ENCODE data around the gene PTPRO. TPM values are rescaled to one million over a fixed set of nuclear protein-coding genes. Genes with fewer than 3 reads are reported as not detected.
A peak's percentile ranks its signal among the peaks of the same experiment; 100 is the strongest.

The PTPRO gene
- polyA plus RNA-seq, 1 experiment: 0.10 TPM

GRCh38 chr12:15620741-15621539, 298.6 kb downstream of the PTPRO start:
- no peak for DNase-seq (ENCODE audit: low read depth, low spot score)

GRCh38 chr12:15625075-15625474, 302.8 kb downstream of the PTPRO start:
- DNase-seq (ENCODE audit: low read depth, low spot score): no peak
- CTCF ChIA-PET: interaction anchor here (0.8 kb wide), 1 partner anchor 35 kb away, joined by 3 read pairs; no protein-coding TSS in a partner anchor
- POLR2A ChIA-PET: no interaction called here
- Histone ChIP-seq H3K4me3 (ENCODE audit: low read depth, low read length) (no peak overlapping the region), H3K27ac (ENCODE audit: low read depth, low read length) (no peak overlapping the region), H3K9me3 (ENCODE audit: control insufficient read depth, insufficient read depth, low read length) (no peaks in the 10 kb centered on the region), H3K27me3 (ENCODE audit: control insufficient read depth, insufficient read depth, low read length) (no peaks in the 10 kb centered on the region)
- no peak for TF ChIP-seq CTCF (IDR thresholded peaks at IDR 0.05; ENCODE audit: low read depth, low read length)

More at GRCh38 chr12:15620741-15621539, 298.6 kb downstream of the PTPRO start:
- CTCF ChIA-PET: interaction anchor here (1.3 kb wide), 1 partner anchor 31 kb away, joined by 5 read pairs; no protein-coding TSS in a partner anchor
- Histone ChIP-seq H3K27me3 (ENCODE audit: control insufficient read depth, insufficient read depth, low read length) (no peaks in the 10 kb centered on the region), H3K4me3 (ENCODE audit: low read depth, low read length) (no peak overlapping the region), H3K27ac (ENCODE audit: low read depth, low read length) (no peak overlapping the region), H3K9me3 (ENCODE audit: control insufficient read depth, insufficient read depth, low read length) (peaks cover 2% of the 10 kb centered on the region; the same call in 1 of the 2 replicates)
- POLR2A ChIA-PET: no interaction called here
- TF ChIP-seq CTCF (IDR thresholded peaks at IDR 0.05; ENCODE audit: low read depth, low read length): no peak

GRCh38 chr12:15627995-15628945, 306.0 kb downstream of the PTPRO start:
- Histone ChIP-seq H3K27ac (ENCODE audit: low read depth, low read length) (peak overlapping the region; percentile 88), H3K27me3 (ENCODE audit: control insufficient read depth, insufficient read depth, low read length) (no peaks in the 10 kb centered on the region), H3K9me3 (ENCODE audit: control insufficient read depth, insufficient read depth, low read length) (no peaks in the 10 kb centered on the region), H3K4me3 (ENCODE audit: low read depth, low read length) (no peak overlapping the region)
- no peak for DNase-seq (ENCODE audit: low read depth, low spot score)
- no peak for TF ChIP-seq CTCF (IDR thresholded peaks at IDR 0.05; ENCODE audit: low read depth, low read length)
- CTCF ChIA-PET: interaction anchor here (1.2 to 2.2 kb wide), 4 partner anchors 11 to 229 kb away, joined by 4 to 11 read pairs (median 5); no protein-coding TSS in a partner anchor
- POLR2A ChIA-PET: interaction anchor here (1.3 to 2.0 kb wide), 2 partner anchors 17 to 161 kb away, joined by 3 to 4 read pairs; partner anchors contain the start of gene EPS8

GRCh38 chr12:15629108-15629507, 306.8 kb downstream of the PTPRO start:
- no peak for TF ChIP-seq CTCF (IDR thresholded peaks at IDR 0.05; ENCODE audit: low read depth, low read length)
- ChIA-PET CTCF (no interaction called here), POLR2A (interaction anchor here (1.3 to 2.0 kb wide), 2 partner anchors 16 to 160 kb away, joined by 3 to 4 read pairs; partner anchors contain the start of gene EPS8)
- Histone ChIP-seq H3K4me3 (ENCODE audit: low read depth, low read length) (no peak overlapping the region), H3K27ac (ENCODE audit: low read depth, low read length) (peak overlapping the region; percentile 94), H3K9me3 (ENCODE audit: control insufficient read depth, insufficient read depth, low read length) (no peaks in the 10 kb centered on the region), H3K27me3 (ENCODE audit: control insufficient read depth, insufficient read depth, low read length) (no peaks in the 10 kb centered on the region)
- DNase-seq (ENCODE audit: low read depth, low spot score): peak; percentile 81

All from AG04450 (cell line).